GM12878 (cell line): Measurements from ENCODE around the gene NCAM1. TPM values are rescaled to one million over a fixed set of nuclear protein-coding genes. Genes with fewer than 3 reads are reported as not detected.

ENCODE experiments used
- ATAC-seq: fragments of 200-7000 bp; cut with Tn5 transposase; 3 replicates; pipeline ENCODE4 v1.9.1; 2020; ENCODE audit warnings: mild to moderate bottlenecking, moderate library complexity
- BruUV-seq: library from RNA; stranded (reverse); fragments of 400-500 nt; replicated peaks from 2 replicates; lab custom pipeline; 2021; lab: Mats Ljungman, UMichigan
- CTCF ChIA-PET: fragments of 300-600 bp; sonication (Branson Sonifier 250); formaldehyde crosslinking; extraction: SDS; loops from one replicate; lab custom pipeline; 2021; ENCODE audit warnings: inconsistent platforms; lab: Yijun Ruan, JAX
- POLR2A ChIA-PET: fragments of 350-600 bp; formaldehyde crosslinking; extraction: SDS; loops from one replicate; lab custom pipeline; 2021; ENCODE audit warnings: inconsistent platforms; lab: Charles Lee
- RAD21 ChIA-PET: fragments of 300-600 bp; sonication (Branson Sonifier 250); formaldehyde crosslinking; loops from one replicate; lab custom pipeline; 2023; ENCODE audit warnings: antibody characterized with exemption; ENCODE audit not compliant: unreplicated experiment; lab: Charles Lee
- SMC1A ChIA-PET: fragments of 300-600 bp; sonication (Branson Sonifier 250); formaldehyde crosslinking; loops from one replicate; lab custom pipeline; 2023; ENCODE audit not compliant: unreplicated experiment, uncharacterized antibody; lab: Charles Lee
- DNase-seq: peaks from one replicate; pipeline ENCODE4 v3.0.0-alpha.2; 2011; ENCODE audit warnings: low read depth, low spot score
- FAIRE-seq: peaks from 3 replicates; lab custom pipeline; 2011; peaks lifted over from hg19 to GRCh38; lab: Jason Lieb, UNC
- H2AFZ ChIP-seq: 2 replicates; pipeline ENCODE4 v1.6.0; 2011; ENCODE audit warnings: low read depth, low read length, control low read depth; ENCODE audit not compliant: control insufficient read depth
- H3K27ac ChIP-seq: 2 replicates; pipeline ENCODE4 v1.5.1; 2011; ENCODE audit warnings: control low read depth; ENCODE audit not compliant: control insufficient read depth, insufficient read depth
- H3K27me3 ChIP-seq, 2 experiments: replicated peaks in 1 of 2; 2 replicates each; pipeline versions ENCODE4 v1.6.0 to v1.6.1; 2011; ENCODE audit warnings: low read length in 1 of 2; ENCODE audit not compliant: control insufficient read depth in 2 of 2, insufficient read depth in 2 of 2
- H3K36me3 ChIP-seq, 2 experiments: 2 replicates each; pipeline ENCODE4 v1.5.1; 2011; ENCODE audit warnings: low read length in 1 of 2; ENCODE audit not compliant: control insufficient read depth in 2 of 2, insufficient read depth in 2 of 2
- H3K4me1 ChIP-seq: 2 replicates; pipeline ENCODE4 v1.6.1; 2011; ENCODE audit warnings: mild to moderate bottlenecking, low read length, moderate library complexity, mixed read lengths; ENCODE audit not compliant: control insufficient read depth, insufficient read depth
- H3K4me2 ChIP-seq: 2 replicates; pipeline ENCODE4 v1.6.0; 2011; ENCODE audit warnings: control low read depth; ENCODE audit not compliant: control insufficient read depth, insufficient read depth
- H3K4me3 ChIP-seq: fragments of 200-600 bp; sonication (generic); 2 replicates; pipeline ENCODE4 v1.5.1; 2016
- H3K79me2 ChIP-seq: 2 replicates; pipeline ENCODE4 v1.6.0; 2011; ENCODE audit warnings: low read length; ENCODE audit not compliant: control insufficient read depth, insufficient read depth
- H3K9ac ChIP-seq: 2 replicates; pipeline ENCODE4 v1.8.0; 2011; ENCODE audit warnings: low read length, control low read depth, mixed read lengths; ENCODE audit not compliant: control insufficient read depth, insufficient read depth
- H3K9me3 ChIP-seq: replicated peaks from 3 replicates; pipeline ENCODE4 v1.5.1; 2011; ENCODE audit warnings: mild to moderate bottlenecking, low read length; ENCODE audit not compliant: control insufficient read depth, insufficient read depth
- H4K20me1 ChIP-seq: 2 replicates; pipeline ENCODE4 v1.6.0; 2011; ENCODE audit not compliant: control insufficient read depth, insufficient read depth
- EGR1 ChIP-seq, 2 experiments: IDR thresholded peaks; 1 replicate in 1 of 2; 2 replicates in 1 of 2; pipeline ENCODE4 v1.6.1; 2011 to 2012; ENCODE audit warnings: low read depth in 2 of 2, low read length in 2 of 2, borderline replicate concordance in 1 of 2, mild to moderate bottlenecking in 1 of 2, moderate library complexity in 1 of 2
- ETV6 ChIP-seq, 2 experiments: fragments of 450-650 bp in 1 of 2; IDR thresholded peaks in 1 of 2; conservative IDR thresholded peaks in 1 of 2; 2 replicates each; pipeline ENCODE4 v1.6.1; 2014; ENCODE audit warnings: antibody characterized with exemption in 1 of 2, borderline replicate concordance in 1 of 2, low read depth in 1 of 2, mild to moderate bottlenecking in 1 of 2, moderate library complexity in 1 of 2
- MTA3 ChIP-seq: IDR thresholded peaks from 2 replicates; pipeline ENCODE4 v1.6.1; 2012; ENCODE audit warnings: low read length, inconsistent platforms, borderline replicate concordance
- MYC ChIP-seq: IDR thresholded peaks from 2 replicates; pipeline ENCODE4 v1.6.1; 2011; ENCODE audit warnings: mild to moderate bottlenecking, low read length, moderate library complexity, inconsistent platforms; ENCODE audit not compliant: insufficient read depth, insufficient replicate concordance, insufficient read length, severe bottlenecking
- NR2C2 ChIP-seq: IDR thresholded peaks from 2 replicates; pipeline ENCODE4 v1.6.1; 2011; ENCODE audit warnings: borderline replicate concordance, low read depth; ENCODE audit not compliant: control insufficient read depth, insufficient read length
- NRF1 ChIP-seq: conservative IDR thresholded peaks from 2 replicates; pipeline ENCODE4 v1.6.1; 2011; ENCODE audit warnings: mild to moderate bottlenecking, low read depth, low read length, improper control_type of control experiment
- PAX5 ChIP-seq: IDR thresholded peaks from 2 replicates; pipeline ENCODE4 v1.6.1; 2011; ENCODE audit warnings: low read depth, low read length, borderline replicate concordance
- SKIL ChIP-seq: fragments of 450-650 bp; IDR thresholded peaks from 2 replicates; pipeline ENCODE4 v1.6.1; 2017; ENCODE audit warnings: mild to moderate bottlenecking, low read depth, inconsistent platforms; ENCODE audit not compliant: poor library complexity, severe bottlenecking
- SREBF2 ChIP-seq: IDR thresholded peaks from 2 replicates; pipeline ENCODE4 v1.6.1; 2012; ENCODE audit warnings: mild to moderate bottlenecking, low read length
- ZNF207 ChIP-seq: fragments of 450-650 bp; IDR thresholded peaks from 2 replicates; pipeline ENCODE4 v1.6.1; 2014; ENCODE audit warnings: antibody characterized with exemption, mild to moderate bottlenecking, borderline replicate concordance
- ZNF384 ChIP-seq: IDR thresholded peaks from 2 replicates; pipeline ENCODE4 v1.6.1; 2012; ENCODE audit warnings: low read depth, mild to moderate bottlenecking, low read length, improper control_type of control experiment, borderline replicate concordance
- WGBS: methylation state at CpG from one replicate; pipeline ENCODE4 v1.1.6; 2016; ENCODE audit warnings: low lambda C conversion rate; ENCODE audit not compliant: insufficient replicate concordance, insufficient coverage; ENCODE audit errors: missing lambda C conversion rate; 5-methylcytosine and 5-hydroxymethylcytosine counted together
- in situ Hi-C: fragments of 300-500 bp; cut with MboI; formaldehyde crosslinking; loops from 9 replicates; pipeline ENCODE4 v1.14.3; 2018; ENCODE audit warnings: mixed read lengths
- intact Hi-C: fragments of 100-400 bp; cut with micrococcal nuclease; formaldehyde crosslinking; loops from one replicate; pipeline ENCODE4 v1.14.2; 2022; ENCODE audit not compliant: unreplicated experiment
- polyA plus RNA-seq, 11 experiments: library from polyadenylated mRNA; depleted of rRNA in 4 of 11; unstranded in 6 of 11; stranded (reverse) in 5 of 11; fragments of >200 nt; fragmentation: Nextera tagmentation in 4 of 11; fragmentation: Illumina TruSeq in 1 of 11; extraction: Ambion mirVana in 4 of 11; extraction: Trizol in 1 of 11; gene quantifications; 1 replicate in 1 of 11; 2 replicates in 10 of 11; pipeline versions ENCODE4 v1.2.1 to v1.2.3, GENCODE V29; 2011 to 2016; ENCODE audit warnings: inconsistent platforms in 2 of 11, missing spikeins in 2 of 11, low read depth in 1 of 11
- total RNA-seq, 4 experiments: library from RNA; depleted of rRNA in 3 of 4; stranded (reverse); fragments of >200 nt in 3 of 4; fragmentation: Illumina TruSeq in 1 of 4; extraction: Trizol in 1 of 4; gene quantifications; 2 replicates each; pipeline versions ENCODE4 v1.2.1 to v1.2.3, GENCODE V29; 2013 to 2021

The NCAM1 gene
- total and polyA plus RNA-seq, 10 of the 15 experiments (the other 5 are each of a cell fraction or from before 2014, with no cell fraction given), result 0.10 to 0.23 (median 0.11) TPM; not detected in 7

- SMC1A ChIA-PET, result no interaction called here
- Histone ChIP-seq H3K4me2 (no peak overlapping the region), H2AFZ (no peak overlapping the region), H3K79me2 (no peaks in the 10 kb centered on the region), H4K20me1 (no peaks in the 10 kb centered on the region), H3K9ac (no peak overlapping the region), H3K36me3 (no peaks in the 10 kb centered on the region), H3K4me1 (no peaks in the 10 kb centered on the region), H3K27me3 (no peaks in the 10 kb centered on the region; a peak in 1 of 4 replicates), H3K4me3 (no peak overlapping the region), H3K9me3 (no peaks in the 10 kb centered on the region), H3K27ac (no peak overlapping the region)
- DNase-seq (no peak), ATAC-seq (no peak), FAIRE-seq (no peak)
- in situ Hi-C loops (no loop called here), intact Hi-C loops (no loop called here)
- WGBS, result 49% methylated on average over 3 of the region's 3 CpGs
- no peak for TF ChIP-seq SREBF2
- TF ChIP-seq SKIL, result no peak
- TF ChIP-seq EGR1 (IDR thresholded peaks at IDR 0.05; ENCODE audit: borderline replicate concordance in 1 of 2, low read depth in 2 of 2, low read length in 2 of 2), result no peak
- no peak for TF ChIP-seq NR2C2
- TF ChIP-seq MTA3, result no peak
- TF ChIP-seq ZNF384, result no peak
- TF ChIP-seq PAX5, result no peak
- no peak for TF ChIP-seq NRF1
- TF ChIP-seq ZNF207, result no peak
- TF ChIP-seq ETV6 (conservative IDR thresholded peaks at IDR 0.05 in 1 of 2, IDR thresholded peaks at IDR 0.05 in 1 of 2; ENCODE audit: borderline replicate concordance in 1 of 2, low read depth in 1 of 2), result no peak
- TF ChIP-seq MYC, result no peak
- CTCF ChIA-PET, result no interaction called here
- POLR2A ChIA-PET, result no interaction called here
- RAD21 ChIA-PET, result no interaction called here
- no TSS peak for BruUV-seq
Observed at GRCh38 chr11:113279591-113279990, 318.4 kb downstream of the NCAM1 start.
